LNCAP (cell line): ENCODE measurements around the gene VSIG10L2.

Experiments
- CTCF ChIP-seq: fragments of 450-650 bp; IDR thresholded peaks from 2 replicates; pipeline ENCODE4 v1.5.1; 2017; ENCODE audit warnings: mild to moderate bottlenecking

VSIG10L2 gene

GRCh38 chr11:125932301-125932700 is 13.5 kb upstream of the VSIG10L2 start:
- no peak for TF ChIP-seq CTCF

- no peak for TF ChIP-seq CTCF
Measured at GRCh38 chr11:125933030-125933813, 12.6 kb upstream of the VSIG10L2 start.

GRCh38 chr11:125934473-125934872 is 11.4 kb upstream of the VSIG10L2 start:
- no peak for TF ChIP-seq CTCF

- TF ChIP-seq CTCF = no peak
Measured at GRCh38 chr11:125935056-125935455, 10.8 kb upstream of the VSIG10L2 start.

- TF ChIP-seq CTCF = no peak
Measured at GRCh38 chr11:125935618-125936199, 10.1 kb upstream of the VSIG10L2 start.

- TF ChIP-seq CTCF = no peak
Measured at GRCh38 chr11:125938418-125938817, 7.4 kb upstream of the VSIG10L2 start.

- no peak for TF ChIP-seq CTCF
Measured at GRCh38 chr11:125939081-125939521, 6.7 kb upstream of the VSIG10L2 start.
